Motor neuron (in vitro differentiated cells): ENCODE results near the gene RIMOC1. TPM values are rescaled to one million over a fixed set of nuclear protein-coding genes. Genes with fewer than 3 reads are reported as not detected.

Experiments used
- ATAC-seq, 8 experiments: fragments of 200-7000 bp; cut with Tn5 transposase; replicated peaks in 6 of 8; 2 replicates each; pipeline ENCODE4 v1.8.0; 2021; ENCODE audit warnings: mild to moderate bottlenecking in 8 of 8, moderate library complexity in 8 of 8
- H3K27ac ChIP-seq, 2 donors: fragments of 250-450 bp; sonication (Bioruptor Pico); 2 replicates each; pipeline ENCODE4 v1.9.0; 2021; ENCODE audit warnings: antibody characterized with exemption in 2 of 2, mild to moderate bottlenecking in 2 of 2, moderate library complexity in 1 of 2
- H3K4me1 ChIP-seq, 2 donors: fragments of 250-450 bp; sonication (Bioruptor Pico); replicated peaks in 1 of 2; 2 replicates each; pipeline ENCODE4 v1.6.1; 2021; ENCODE audit warnings: antibody characterized with exemption in 2 of 2, mild to moderate bottlenecking in 2 of 2, moderate library complexity in 1 of 2
- H3K4me3 ChIP-seq, 5 donors: fragments of 250-450 bp; sonication (Bioruptor Pico); 2 replicates each; pipeline ENCODE4 v1.9.0; 2021; ENCODE audit warnings: antibody characterized with exemption in 5 of 5, mild to moderate bottlenecking in 5 of 5, moderate library complexity in 4 of 5
- WGBS, 10 experiments: fragments of 450-650 bp; shearing (Covaris generic); methylation state at CpG; one replicate each; pipeline ENCODE4 v1.0.0; 2022; 5-methylcytosine and 5-hydroxymethylcytosine counted together
- in situ Hi-C, 9 experiments: fragments of 400-800 bp; cut with MboI; loops; one replicate each; pipeline ENCODE4 v1.15.0; 2021; ENCODE audit warnings: low sequenced_read_pairs in 9 of 9, low pct_unique_long_range_greater_than_20kb in 2 of 9; ENCODE audit not compliant: unreplicated experiment in 9 of 9
- total RNA-seq, 8 experiments: library from RNA; unstranded; fragments of 300-600 nt; gene quantifications; 2 replicates each; pipeline versions ENCODE4 v1.2.3 to v1.2.4, GENCODE V29; 2022

RIMOC1 gene
- total RNA-seq, 8 experiments from 2014 or later: 13.1 to 31.4 (median 23.2) TPM

DNA sequence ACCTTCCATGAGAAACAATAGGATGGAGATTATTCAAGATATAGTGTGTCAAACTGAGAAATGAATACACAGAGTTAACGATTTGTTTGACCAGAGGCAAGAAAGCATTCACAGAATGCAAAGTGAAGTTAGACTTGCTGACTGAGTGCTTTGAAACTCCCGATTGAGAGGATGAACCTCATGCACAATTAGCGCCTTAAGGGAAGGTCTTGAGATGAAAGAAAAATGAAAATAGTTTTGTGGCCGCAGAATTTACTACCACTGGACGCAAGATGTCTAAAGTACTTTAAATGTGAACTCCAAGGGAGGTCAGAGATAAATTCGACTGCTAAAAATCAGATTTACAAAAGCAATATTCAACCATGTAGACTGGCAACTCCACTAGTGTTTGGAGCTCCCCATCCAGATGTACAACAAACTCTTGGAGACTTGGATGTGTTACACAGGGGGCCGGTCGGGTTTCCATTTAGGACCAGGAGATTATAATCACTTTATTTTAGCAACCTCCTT is 707 bp upstream of the RIMOC1 start:
- WGBS, 10 experiments: 8 to 73% (median 42%) methylated on average over 5 to 8 of the region's 8 CpGs
- no peak for ATAC-seq
- Histone ChIP-seq H3K4me1 (peaks cover 8 to 11% of the 10 kb centered on the region in 2 donors), H3K27ac (peak overlapping the region in 1 of 2 donors; percentile 58), H3K4me3 (peak overlapping the region; percentile 35 to 78 (median 49))
- in situ Hi-C loops: no loop called here

GRCh38 chr5:41906151-41906550 is 2.0 kb downstream of the RIMOC1 start:
- ATAC-seq: no peak
- in situ Hi-C loops: no loop called here
- Histone ChIP-seq H3K4me3 (no peak overlapping the region), H3K4me1 (peaks cover 8 to 11% of the 10 kb centered on the region in 2 donors), H3K27ac (no peak overlapping the region)
- 52 to 100% (median 96%) methylated on average over 1 to 2 of the region's 2 CpGs for WGBS, 10 experiments

GRCh38 chr5:41908374-41909079 is 4.4 kb downstream of the RIMOC1 start:
- no peak overlapping the region for H3K27ac ChIP-seq
- no peak overlapping the region for H3K4me3 ChIP-seq
- peaks cover 8 to 9% of the 10 kb centered on the region in 2 donors for H3K4me1 ChIP-seq
- 74 to 100% (median 87%) methylated on average over 2 to 4 of the region's 4 CpGs; no CpG with 5 or more reads in 1 of the 10 experiments for WGBS, 10 experiments
- no peak for ATAC-seq
- in situ Hi-C loops: no loop called here

GRCh38 chr5:41918105-41918504 is 14.0 kb downstream of the RIMOC1 start:
- ATAC-seq: no peak
- Histone ChIP-seq H3K4me3 (no peak overlapping the region), H3K27ac (no peak overlapping the region), H3K4me1 (no peaks in the 10 kb centered on the region)
- in situ Hi-C loops: no loop called here
- WGBS, 10 experiments: 79 to 100% (median 100%) methylated on average over 2 of the region's 2 CpGs; no CpG with 5 or more reads in 2 of the 10 experiments

DNA sequence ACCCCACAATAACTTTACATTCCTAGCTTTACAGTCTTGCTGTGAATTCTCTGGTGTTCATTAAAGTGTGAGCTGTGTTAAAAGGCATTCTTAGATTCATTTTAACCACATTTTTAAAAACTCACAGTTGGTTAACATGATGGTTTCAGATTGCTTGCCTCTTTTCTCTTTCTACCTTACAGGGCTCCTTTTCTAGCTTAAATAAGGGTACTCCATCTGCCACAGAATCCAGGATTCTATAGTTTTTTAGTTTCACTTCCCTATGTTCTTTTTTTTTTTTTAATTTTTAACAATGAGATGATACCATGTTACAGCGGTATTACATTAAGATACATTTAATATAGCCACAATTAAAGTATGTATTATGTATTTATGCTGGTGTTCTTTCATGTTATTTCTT is 17.0 kb downstream of the RIMOC1 start:
- Histone ChIP-seq H3K4me3 (no peak overlapping the region), H3K27ac (no peak overlapping the region), H3K4me1 (peaks cover 0 to 5% of the 10 kb centered on the region in 2 donors)
- WGBS, 10 experiments: 43 to 100% (median 100%) methylated on average over 1 of the region's 1 CpG
- no peak for ATAC-seq
- in situ Hi-C loops: no loop called here

DNA sequence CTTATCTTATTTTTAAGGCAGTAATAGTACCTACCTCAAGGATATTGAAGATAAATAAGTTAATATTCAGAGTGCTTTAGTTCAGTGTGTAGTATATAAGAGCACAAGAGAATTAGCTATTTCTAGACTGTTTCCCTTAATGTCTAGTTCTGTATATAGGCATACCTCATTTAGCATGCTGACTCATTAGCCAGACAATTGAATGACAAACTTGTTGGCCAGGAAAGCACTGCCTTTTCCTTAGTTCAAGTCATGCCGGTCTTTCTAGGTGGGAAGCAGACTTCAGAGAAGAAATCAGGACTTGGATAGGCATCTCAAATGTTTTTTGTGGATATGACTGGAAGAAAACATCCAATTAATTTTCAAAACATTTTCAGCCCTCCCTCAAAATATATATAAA is 17.7 kb downstream of the RIMOC1 start:
- Histone ChIP-seq H3K4me1 (peaks cover 0 to 5% of the 10 kb centered on the region in 2 donors), H3K4me3 (no peak overlapping the region), H3K27ac (no peak overlapping the region)
- in situ Hi-C loops: no loop called here
- ATAC-seq: no peak
- WGBS, 10 experiments: 43 to 100% (median 71%) methylated on average over 1 of the region's 1 CpG; no CpG with 5 or more reads in 3 of the 10 experiments

- in situ Hi-C loops: no loop called here
- H3K4me1 ChIP-seq: peaks cover 0 to 5% of the 10 kb centered on the region in 2 donors
- H3K27ac ChIP-seq: no peak overlapping the region
- ATAC-seq: no peak
- peak overlapping the region in 2 of 5 donors; percentile 44 to 46 for H3K4me3 ChIP-seq
- WGBS, 10 experiments: 0 to 94% (median 85%) methylated on average over 1 to 4 of the region's 4 CpGs
Measured at GRCh38 chr5:41924526-41924871, 20.4 kb downstream of the RIMOC1 start.

GRCh38 chr5:41924872-41925554 is 20.9 kb downstream of the RIMOC1 start, which contains the start of gene FBXO4:
Gene FBXO4 (plus strand): TSS chr5:41925281. CDS start chr5:41925310, 29 bp downstream.
- Histone ChIP-seq H3K27ac (peak within 1 kb of the TSS in 1 of 2 donors; percentile 48), H3K4me3 (peak within 1 kb of the TSS; percentile 14 to 46 (median 30)), H3K4me1 (peaks cover 0 to 5% of the 10 kb centered on the region in 2 donors)
- peak; percentile 92 to 98 (median 96) for ATAC-seq
- WGBS, 10 experiments: 5 to 61% (median 26%) methylated on average over 1 to 17 of the region's 60 CpGs; no CpG with 5 or more reads in 2 of the 10 experiments
- in situ Hi-C loops: no loop called here

DNA sequence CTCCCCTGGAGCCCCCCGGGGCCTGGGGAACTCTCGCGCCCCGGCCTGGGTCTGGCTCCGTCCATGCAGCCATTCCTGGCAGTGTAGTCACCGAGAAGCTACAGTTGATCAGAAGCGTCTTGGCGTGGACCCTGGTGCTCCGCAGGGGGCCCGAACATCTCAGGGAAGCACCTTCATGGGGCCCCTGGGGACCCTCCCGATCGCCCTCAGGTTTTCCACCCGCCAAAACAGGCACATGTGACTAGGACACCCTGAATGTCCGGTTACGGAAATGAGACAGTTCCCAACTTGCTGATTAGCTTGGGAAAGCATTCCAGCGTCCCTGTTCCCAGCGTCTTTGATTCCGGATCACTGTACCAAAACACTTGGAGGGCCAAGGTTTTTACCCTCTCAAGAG is 21.4 kb downstream of the RIMOC1 start:
- Histone ChIP-seq H3K27ac (peak overlapping the region in 1 of 2 donors; percentile 48), H3K4me3 (peak overlapping the region; percentile 14 to 46 (median 30)), H3K4me1 (peaks cover 0 to 5% of the 10 kb centered on the region in 2 donors)
- in situ Hi-C loops: no loop called here
- 0 to 72% (median 35%) methylated on average over 1 to 11 of the region's 18 CpGs; no CpG with 5 or more reads in 6 of the 10 experiments for WGBS, 10 experiments
- ATAC-seq: no peak

DNA sequence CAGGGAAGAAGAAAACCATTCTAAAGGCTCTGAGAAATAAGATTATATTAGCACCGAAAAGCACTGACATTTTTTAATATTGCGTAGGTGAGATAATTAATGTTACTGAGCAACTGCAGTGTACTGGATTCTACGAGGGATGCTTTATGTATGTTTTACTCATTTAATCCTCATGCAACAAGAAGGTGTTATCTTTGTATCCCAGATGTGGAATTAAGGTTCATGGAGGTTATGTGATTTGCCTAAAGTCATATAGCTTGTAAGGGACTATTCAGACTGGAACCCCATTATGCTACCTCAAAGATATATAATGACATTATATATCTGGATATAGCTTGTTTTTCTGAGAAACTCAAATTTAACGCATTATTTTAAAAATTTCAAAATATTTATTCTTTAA is 23.5 kb downstream of the RIMOC1 start:
- in situ Hi-C loops: no loop called here
- WGBS, 10 experiments: 77 to 100% (median 92%) methylated on average over 1 to 4 of the region's 4 CpGs; no CpG with 5 or more reads in 2 of the 10 experiments

DNA sequence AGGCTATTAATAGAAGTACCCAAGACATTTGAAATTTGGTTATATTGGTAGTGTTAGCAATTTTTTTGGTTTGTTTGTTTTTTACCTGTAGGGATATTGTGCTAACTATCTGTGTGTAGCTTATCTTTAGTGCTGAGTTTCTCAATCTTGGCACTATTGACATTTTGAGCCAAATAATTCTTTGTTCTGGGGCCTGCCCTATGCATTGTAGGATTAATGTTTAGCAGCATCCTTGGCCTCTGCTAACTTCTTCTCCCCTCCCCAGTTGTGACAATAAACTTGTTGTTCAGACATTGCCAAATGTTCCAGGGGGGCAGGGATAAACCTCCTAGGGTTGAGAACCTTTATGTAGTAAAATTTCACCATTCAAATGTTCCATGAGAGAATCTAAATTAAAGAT is 24.9 kb downstream of the RIMOC1 start:
- ATAC-seq: no peak
- in situ Hi-C loops: no loop called here
- Histone ChIP-seq H3K4me3 (no peak overlapping the region), H3K27ac (no peak overlapping the region), H3K4me1 (peaks cover 0 to 5% of the 10 kb centered on the region in 2 donors)

More for the DNA sequence above, 23.5 kb downstream of the RIMOC1 start:
- Histone ChIP-seq H3K4me3 (no peak overlapping the region), H3K4me1 (peaks cover 0 to 5% of the 10 kb centered on the region in 2 donors), H3K27ac (no peak overlapping the region)
- ATAC-seq: no peak

DNA sequence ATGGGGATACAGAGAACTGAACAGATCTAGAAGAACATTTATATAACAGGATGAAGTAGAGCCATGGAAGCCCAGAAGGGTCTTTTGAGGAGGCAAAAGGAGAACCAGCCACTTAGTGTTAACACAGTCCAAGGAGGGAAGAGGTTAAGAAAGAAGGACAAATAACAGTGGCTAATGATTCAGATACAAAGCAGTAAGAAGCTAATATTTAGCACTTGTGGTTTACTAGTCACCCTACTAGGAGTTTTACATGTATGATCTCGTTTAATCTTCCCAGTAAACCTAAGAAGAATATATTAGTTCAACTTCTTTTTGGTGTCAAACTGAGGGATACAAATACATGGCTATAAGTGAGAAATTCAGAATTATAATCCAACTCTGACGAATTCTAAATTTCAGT is 28.6 kb downstream of the RIMOC1 start:
- Histone ChIP-seq H3K27ac (no peak overlapping the region), H3K4me3 (no peak overlapping the region), H3K4me1 (no peaks in the 10 kb centered on the region)
- in situ Hi-C loops: no loop called here
- ATAC-seq: no peak
- 43 to 86% (median 70%) methylated on average over 1 to 2 of the region's 2 CpGs; no CpG with 5 or more reads in 1 of the 10 experiments for WGBS, 10 experiments

DNA sequence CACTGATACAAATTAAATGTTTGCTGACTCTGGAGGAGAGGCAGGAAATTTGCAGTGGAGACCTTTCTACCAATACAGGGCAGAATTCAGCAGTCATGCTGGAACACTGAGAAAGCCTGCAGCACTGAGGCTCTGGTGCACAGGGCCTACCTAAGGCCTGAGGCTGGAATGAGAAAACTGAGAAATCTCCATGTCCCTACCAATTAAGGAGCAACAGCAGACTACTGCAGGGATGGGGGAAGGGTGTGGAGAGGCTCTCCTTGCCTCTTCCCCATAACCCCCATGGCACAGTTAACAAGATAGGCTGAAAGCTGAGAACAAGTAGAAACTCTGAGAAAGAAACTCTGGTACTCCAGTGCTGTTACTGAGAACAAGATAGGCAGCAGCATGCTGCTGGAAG is 31.4 kb downstream of the RIMOC1 start:
- H3K27ac ChIP-seq: no peak overlapping the region
- peak in 1 of 8 experiments; percentile 27 for ATAC-seq
- in situ Hi-C loops: no loop called here

More for the DNA sequence above, 31.4 kb downstream of the RIMOC1 start:
- Histone ChIP-seq H3K4me1 (no peaks in the 10 kb centered on the region), H3K4me3 (no peak overlapping the region)
